SK-N-SH (cell line): ENCODE measurements around the gene ZNF614.

Source experiments
- EP300 ChIP-seq, 2 experiments: IDR thresholded peaks; 2 replicates each; pipeline versions ENCODE4 v1.4.0 to v1.6.1; 2012; ENCODE audit warnings: borderline replicate concordance in 1 of 2, low read depth in 1 of 2, low read length in 1 of 2
- EZH2phosphoT487 ChIP-seq: fragments of 200-600 bp; sonication (generic); IDR thresholded peaks from 2 replicates; pipeline ENCODE4 v1.6.1; 2017; ENCODE audit warnings: low read depth, mixed run types, mild to moderate bottlenecking, antibody characterized with exemption, moderate library complexity, borderline replicate concordance
- FOXM1 ChIP-seq: IDR thresholded peaks from 2 replicates; pipeline ENCODE4 v1.4.0; 2012; ENCODE audit warnings: low read depth, mild to moderate bottlenecking
- POLR2AphosphoS5 ChIP-seq: IDR thresholded peaks from 2 replicates; pipeline ENCODE4 v1.6.1; 2012; ENCODE audit warnings: low read depth, low read length
- TAF1 ChIP-seq: IDR thresholded peaks from 2 replicates; pipeline ENCODE4 v1.6.1; 2012; ENCODE audit warnings: low read depth, mild to moderate bottlenecking, low read length, moderate library complexity, borderline replicate concordance
- TF ChIP-seq, protein P1 (sequence below): fragments of 200-600 bp; sonication (generic); IDR thresholded peaks from 2 replicates; pipeline ENCODE4 v1.6.1; 2017; ENCODE audit warnings: antibody characterized with exemption, mild to moderate bottlenecking, moderate library complexity

DNA sequence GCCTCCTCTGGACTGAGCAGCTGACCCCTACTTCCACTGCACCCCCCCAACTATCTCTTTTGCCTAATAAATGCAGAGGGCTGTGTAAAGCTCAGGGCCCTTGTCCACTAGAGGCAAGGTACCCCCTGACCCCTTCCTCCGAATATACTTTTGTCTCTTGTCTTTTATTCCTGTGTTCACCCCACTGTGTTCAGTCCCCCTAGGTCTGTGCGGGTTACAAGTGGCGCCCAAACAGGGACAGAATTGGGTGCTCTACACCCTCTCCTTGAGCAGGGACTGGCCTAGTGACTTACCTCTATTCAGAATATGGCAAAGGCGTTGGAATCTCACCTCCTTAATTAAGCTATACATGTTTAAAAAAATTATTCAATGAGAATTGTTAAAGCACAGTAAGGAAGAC, 56.6 kb downstream of the ZNF614 start:
- TF ChIP-seq, protein P1, sequence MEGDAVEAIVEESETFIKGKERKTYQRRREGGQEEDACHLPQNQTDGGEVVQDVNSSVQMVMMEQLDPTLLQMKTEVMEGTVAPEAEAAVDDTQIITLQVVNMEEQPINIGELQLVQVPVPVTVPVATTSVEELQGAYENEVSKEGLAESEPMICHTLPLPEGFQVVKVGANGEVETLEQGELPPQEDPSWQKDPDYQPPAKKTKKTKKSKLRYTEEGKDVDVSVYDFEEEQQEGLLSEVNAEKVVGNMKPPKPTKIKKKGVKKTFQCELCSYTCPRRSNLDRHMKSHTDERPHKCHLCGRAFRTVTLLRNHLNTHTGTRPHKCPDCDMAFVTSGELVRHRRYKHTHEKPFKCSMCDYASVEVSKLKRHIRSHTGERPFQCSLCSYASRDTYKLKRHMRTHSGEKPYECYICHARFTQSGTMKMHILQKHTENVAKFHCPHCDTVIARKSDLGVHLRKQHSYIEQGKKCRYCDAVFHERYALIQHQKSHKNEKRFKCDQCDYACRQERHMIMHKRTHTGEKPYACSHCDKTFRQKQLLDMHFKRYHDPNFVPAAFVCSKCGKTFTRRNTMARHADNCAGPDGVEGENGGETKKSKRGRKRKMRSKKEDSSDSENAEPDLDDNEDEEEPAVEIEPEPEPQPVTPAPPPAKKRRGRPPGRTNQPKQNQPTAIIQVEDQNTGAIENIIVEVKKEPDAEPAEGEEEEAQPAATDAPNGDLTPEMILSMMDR: no peak
- TF ChIP-seq FOXM1 (no peak), TAF1 (no peak), EZH2phosphoT487 (no peak), EP300 (IDR thresholded peaks at IDR 0.05; ENCODE audit: borderline replicate concordance in 1 of 2, low read depth in 1 of 2, low read length in 1 of 2) (no peak), POLR2AphosphoS5 (no peak)
